ENCODE results near the gene SREBF2.
A peak's percentile ranks its signal among the peaks of the same experiment; 100 is the strongest.

Gene SREBF2

GRCh38 chr22:41832553-41833368, at the start of gene SREBF2:
TSS of gene SREBF2 (plus strand) at chr22:41833105. CDS start at chr22:41833271, 166 bp downstream.
- peak; percentile 98 to 99 for DNase-seq (ENCODE audit: low read depth in 2 of 2)

- no peak for DNase-seq (ENCODE audit: low read depth in 2 of 2)
Measured at GRCh38 chr22:41787331-41787730, 45.6 kb upstream of the SREBF2 start.

DNA sequence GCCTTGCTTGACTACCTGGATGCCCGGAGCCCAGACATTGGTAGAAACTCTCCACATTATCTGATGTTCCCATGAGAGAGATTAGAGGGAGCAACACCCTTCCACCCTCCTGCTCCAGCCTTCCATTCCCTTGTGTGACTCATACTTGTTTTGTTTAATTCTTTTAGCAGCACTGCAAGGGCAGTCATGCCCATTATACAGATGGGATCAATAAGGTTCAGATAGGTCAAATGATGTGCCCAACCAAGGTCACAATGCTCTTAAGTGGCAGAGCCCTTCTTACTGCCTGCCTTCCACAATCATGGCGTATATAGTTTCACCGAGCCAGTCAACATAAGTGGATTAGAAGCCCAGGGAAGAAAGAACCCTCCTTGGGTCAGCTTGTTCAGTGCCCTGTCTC, 39.0 kb upstream of the SREBF2 start:
- DNase-seq (ENCODE audit: low read depth in 2 of 2), result no peak

GRCh38 chr22:41798736-41799135, 34.2 kb upstream of the SREBF2 start:
- no peak for DNase-seq (ENCODE audit: low read depth in 2 of 2)

- DNase-seq (ENCODE audit: low read depth in 2 of 2), result no peak
Measured at GRCh38 chr22:41799486-41800347, 33.2 kb upstream of the SREBF2 start.

DNA sequence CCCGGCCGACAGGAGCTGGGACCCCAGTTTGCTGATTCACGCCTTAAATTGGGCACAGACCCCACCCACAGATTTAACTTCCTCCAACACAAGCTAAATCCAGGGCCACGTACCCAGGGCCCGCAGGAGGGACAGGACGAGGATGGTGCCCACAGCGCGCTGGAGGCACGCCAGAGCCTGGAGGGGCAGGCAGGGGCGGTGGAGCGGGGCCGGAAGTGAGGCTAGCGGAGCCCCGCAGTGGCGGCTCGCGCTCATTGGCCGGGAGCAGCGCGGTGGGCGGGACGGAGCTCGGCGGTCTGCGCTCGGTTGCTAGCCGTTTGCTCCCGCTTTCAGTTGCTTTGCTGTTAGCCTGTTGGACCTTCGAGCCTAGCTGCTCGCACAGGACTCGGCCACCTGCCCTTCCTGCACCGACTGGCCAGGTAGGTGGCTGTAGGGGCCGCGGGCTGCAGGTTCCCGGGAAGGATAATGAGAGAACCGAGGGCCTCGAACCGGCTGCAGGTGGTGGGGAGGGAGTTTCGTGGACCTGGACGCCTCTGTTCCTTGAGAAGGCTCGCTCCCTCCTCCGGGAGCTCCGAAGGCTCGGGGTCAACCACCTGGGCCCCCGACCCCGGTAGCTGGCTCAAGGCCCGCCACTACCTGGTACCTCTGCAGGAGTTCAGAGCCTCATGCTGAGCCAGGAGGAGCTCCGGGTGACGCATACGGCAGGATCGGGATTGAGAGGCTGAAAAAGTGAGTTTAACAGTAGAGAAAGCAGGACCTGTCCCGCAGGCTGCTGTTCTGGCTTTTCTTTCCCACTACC, 32.4 kb upstream of the SREBF2 start, which contains the start of gene CCDC134:
CCDC134 (plus strand) TSS at position 332 of the 799 bp plus-strand sequence. CDS start 8,212 bp downstream, outside the sequence.
- peak; percentile 90 to 91 for DNase-seq (ENCODE audit: low read depth in 2 of 2)

DNA sequence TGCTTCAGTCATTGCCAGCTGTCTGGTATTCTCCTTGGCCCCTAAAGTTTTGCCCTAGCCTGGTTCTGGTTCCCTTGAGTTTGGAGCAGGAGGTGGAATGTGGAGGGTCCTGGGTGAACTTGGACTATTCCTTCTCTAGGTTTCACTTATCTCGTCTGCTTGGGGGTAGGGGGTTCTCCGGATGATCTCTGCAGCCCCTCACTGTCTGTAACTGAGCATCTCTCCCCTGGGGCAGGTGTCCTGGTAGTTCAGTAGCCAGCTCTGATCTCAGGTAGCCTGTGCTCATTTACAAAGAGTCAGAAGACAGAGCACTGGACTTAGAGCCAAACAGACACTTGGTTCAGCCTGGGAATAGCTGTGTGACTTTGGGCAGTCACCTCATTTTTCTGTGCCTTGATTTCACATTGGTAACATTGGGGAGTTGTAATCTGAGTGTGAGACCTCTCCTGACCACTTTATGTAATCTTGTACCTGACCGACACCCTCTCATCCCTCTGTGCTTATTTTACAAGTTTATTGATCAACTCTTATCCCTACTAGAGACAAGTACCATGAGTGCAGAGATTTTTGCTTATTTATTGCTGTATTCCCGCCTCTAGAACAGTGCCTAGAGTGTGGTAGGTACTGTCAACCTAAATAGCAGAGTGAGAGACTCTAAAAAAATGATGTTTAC, 31.6 kb upstream of the SREBF2 start:
- DNase-seq (ENCODE audit: low read depth in 2 of 2), result no peak

- DNase-seq (ENCODE audit: low read depth in 2 of 2), result no peak
Measured at GRCh38 chr22:41801886-41802285, 31.0 kb upstream of the SREBF2 start.

- no peak for DNase-seq (ENCODE audit: low read depth in 2 of 2)
Measured at GRCh38 chr22:41805639-41806038, 27.3 kb upstream of the SREBF2 start.

DNA sequence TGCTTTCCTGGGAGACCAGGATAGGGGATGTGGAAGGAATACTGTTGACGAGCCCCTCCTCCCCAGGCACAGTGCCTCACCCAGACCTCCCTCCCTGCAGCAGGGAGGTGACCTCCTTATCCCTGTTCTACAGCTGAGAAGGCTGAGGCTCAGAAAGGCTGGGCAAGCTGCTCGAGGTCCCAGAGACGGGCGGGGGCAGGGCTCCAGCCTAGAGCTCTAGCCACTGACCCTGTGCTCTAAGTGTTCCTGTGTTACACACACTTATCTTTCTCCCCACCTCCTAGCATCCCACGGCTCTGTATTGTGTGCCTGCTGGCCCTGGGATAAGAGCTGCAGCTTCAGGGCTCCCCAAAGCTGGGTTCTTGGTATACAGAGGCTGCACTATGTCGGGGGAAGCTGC, 24.5 kb upstream of the SREBF2 start:
- no peak for DNase-seq (ENCODE audit: low read depth in 2 of 2)

DNA sequence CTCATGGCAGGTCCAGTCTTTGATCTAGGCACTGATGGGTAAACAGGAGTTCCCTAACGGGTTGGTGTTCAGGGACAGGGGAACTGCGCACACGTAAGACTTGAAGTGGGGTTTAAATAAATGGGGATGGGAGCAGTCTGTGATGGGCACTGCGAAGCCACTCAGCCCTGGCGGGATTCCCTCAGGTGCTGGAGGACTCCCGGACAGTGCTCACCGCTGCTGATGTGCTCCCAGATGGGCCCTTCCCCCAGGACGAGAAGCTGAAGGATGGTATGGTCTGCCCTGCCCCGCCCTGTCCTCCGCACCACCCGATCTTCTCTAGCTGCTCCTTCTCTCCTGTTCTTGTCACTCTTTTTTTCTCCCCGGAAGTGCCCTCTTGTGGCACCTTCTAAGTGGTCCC, 22.9 kb upstream of the SREBF2 start:
- no peak for DNase-seq (ENCODE audit: low read depth in 2 of 2)

DNA sequence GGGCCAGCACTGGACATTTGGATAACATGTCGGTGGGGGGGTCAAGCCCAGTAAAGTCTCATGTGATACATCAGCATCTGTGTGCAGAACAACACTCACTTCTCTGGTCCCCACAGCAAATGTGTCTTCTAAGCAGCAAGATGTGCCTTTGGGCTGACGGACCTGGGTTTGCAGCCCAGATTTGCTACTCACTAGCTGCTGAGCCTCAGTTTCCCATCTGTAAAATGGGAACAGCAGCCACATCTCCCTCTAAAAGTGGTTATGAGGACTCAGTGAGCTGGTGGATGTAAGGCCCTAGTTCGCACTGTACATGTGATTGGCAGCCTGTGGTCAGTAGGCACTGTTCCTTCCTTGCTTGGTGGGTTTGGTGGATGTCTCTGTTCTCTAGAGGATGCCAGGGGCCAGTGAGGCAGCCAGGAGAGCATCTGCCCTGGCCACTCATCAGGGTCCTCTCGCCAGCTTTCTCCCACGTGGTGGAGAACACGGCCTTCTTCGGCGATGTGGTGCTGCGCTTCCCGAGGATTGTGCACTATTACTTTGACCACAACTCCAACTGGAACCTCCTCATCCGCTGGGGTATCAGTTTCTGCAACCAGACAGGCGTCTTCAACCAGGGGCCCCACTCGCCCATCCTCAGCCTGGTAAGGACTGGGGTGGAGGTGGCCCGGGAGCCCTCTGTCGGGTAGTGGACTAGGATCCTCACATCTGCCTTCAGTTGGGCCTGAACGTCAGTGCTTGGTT, 19.9 kb upstream of the SREBF2 start:
- DNase-seq (ENCODE audit: low read depth in 2 of 2), result no peak

GRCh38 chr22:41813726-41814410, 19.0 kb upstream of the SREBF2 start:
- DNase-seq (ENCODE audit: low read depth in 2 of 2), result no peak

- no peak for DNase-seq (ENCODE audit: low read depth in 2 of 2)
Measured at GRCh38 chr22:41815716-41816115, 17.2 kb upstream of the SREBF2 start.

DNA sequence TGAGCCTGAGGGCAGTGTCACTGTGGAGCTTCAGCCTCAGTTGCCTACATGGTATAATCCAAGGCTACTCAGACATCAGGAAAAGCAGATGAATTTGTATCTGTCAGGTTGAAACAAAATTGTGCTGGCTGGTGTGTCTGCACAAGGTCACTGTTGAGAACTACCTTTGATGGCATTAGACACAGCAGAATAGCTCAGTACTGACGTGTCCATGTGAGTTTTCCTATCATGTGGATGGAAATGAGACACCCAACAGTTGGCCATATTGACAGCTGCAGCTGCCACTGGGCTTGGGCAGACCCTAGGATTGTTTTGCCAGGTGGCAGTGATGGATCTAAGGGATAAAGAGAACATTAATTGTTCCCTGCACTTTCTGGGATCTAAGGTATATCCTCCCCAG, 16.7 kb upstream of the SREBF2 start:
- no peak for DNase-seq (ENCODE audit: low read depth in 2 of 2)

- DNase-seq (ENCODE audit: low read depth in 2 of 2), result no peak
Measured at GRCh38 chr22:41816871-41817270, 16.0 kb upstream of the SREBF2 start.

DNA sequence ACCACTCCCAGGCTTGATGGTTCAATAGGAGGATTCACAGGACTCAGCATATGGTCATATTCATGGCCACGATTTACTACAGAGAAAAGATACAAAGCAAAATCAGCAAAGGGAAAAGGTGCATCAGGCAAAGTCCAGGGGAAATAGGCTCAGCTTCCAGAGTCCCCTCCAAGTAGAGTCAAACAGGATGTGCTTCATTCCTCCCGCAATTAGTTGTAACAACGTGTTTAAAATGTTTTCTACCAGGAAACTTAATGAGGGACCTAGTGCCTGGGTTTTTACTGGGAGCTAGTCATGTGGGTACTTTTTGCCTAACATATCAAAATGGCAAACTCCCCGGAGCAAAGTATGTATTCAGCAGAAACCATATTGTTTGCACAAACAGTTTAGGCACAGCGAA, 14.9 kb upstream of the SREBF2 start:
- no peak for DNase-seq (ENCODE audit: low read depth in 2 of 2)

- no peak for DNase-seq (ENCODE audit: low read depth in 2 of 2)
Measured at GRCh38 chr22:41818596-41818995, 14.3 kb upstream of the SREBF2 start.

- no peak for DNase-seq (ENCODE audit: low read depth in 2 of 2)
Measured at GRCh38 chr22:41819257-41819656, 13.6 kb upstream of the SREBF2 start.

DNA sequence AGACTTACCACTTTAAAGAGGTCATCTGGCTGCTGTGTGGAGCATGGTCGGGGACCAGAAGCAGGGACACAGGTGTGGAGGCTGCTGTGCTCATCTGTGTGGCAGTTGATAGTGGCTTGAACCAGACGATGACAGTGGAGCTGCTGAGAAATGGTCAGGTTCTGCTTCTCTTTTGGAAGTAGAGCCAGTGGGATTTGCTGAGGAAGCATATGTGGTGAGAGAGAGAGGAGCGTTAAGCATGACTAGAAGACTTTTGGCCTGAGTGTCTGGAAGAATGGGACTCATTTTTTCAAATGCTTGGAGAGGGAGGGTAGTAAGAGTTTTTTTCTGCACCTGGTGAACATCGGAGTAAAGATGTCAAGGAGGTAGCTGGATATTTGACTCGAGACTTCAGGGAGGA, 12.5 kb upstream of the SREBF2 start:
- no peak for DNase-seq (ENCODE audit: low read depth in 2 of 2)
